Caco-2 (cell line): ENCODE data around the gene SYTL2. TPM values are rescaled to one million over a fixed set of nuclear protein-coding genes. Genes with fewer than 3 reads are reported as not detected.

ENCODE experiments used
- BruUV-seq: library from RNA; stranded (reverse); fragments of 400-500 nt; replicated peaks from 2 replicates; lab custom pipeline; 2021; lab: Mats Ljungman, UMichigan
- CTCF ChIA-PET: fragments of 300-600 bp; sonication (Branson Sonifier 250); formaldehyde crosslinking; loops from one replicate; lab custom pipeline; 2022; ENCODE audit warnings: antibody characterized with exemption; lab: Charles Lee
- POLR2A ChIA-PET: fragments of 300-600 bp; sonication (Branson Sonifier 250); formaldehyde crosslinking; loops from one replicate; lab custom pipeline; 2022; ENCODE audit warnings: antibody characterized with exemption; lab: Charles Lee
- DNase-seq, 2 experiments: peaks; one replicate each; pipeline versions ENCODE4 v3.0.0 to v3.0.0-alpha.2; 2020 to 2022
- H3K27me3 ChIP-seq: replicated peaks from 2 replicates; pipeline ENCODE4 v1.6.0; 2011; ENCODE audit warnings: low read length; ENCODE audit not compliant: control insufficient read depth, insufficient read depth
- H3K36me3 ChIP-seq: 2 replicates; pipeline ENCODE4 v1.5.1; 2011; ENCODE audit warnings: low read length; ENCODE audit not compliant: control insufficient read depth, insufficient read depth
- H3K4me1 ChIP-seq: fragments of 250-450 bp; sonication (Bioruptor Pico); 2 replicates; pipeline ENCODE4 v1.5.1; 2020; ENCODE audit warnings: mild to moderate bottlenecking
- H3K4me3 ChIP-seq: 2 replicates; pipeline ENCODE4 v1.5.1; 2011; ENCODE audit warnings: low read depth, mild to moderate bottlenecking, control low read depth, low read length
- H3K9me3 ChIP-seq: fragments of 250-450 bp; sonication (Bioruptor Pico); 2 replicates; pipeline ENCODE4 v1.5.1; 2020; ENCODE audit warnings: mild to moderate bottlenecking, moderate library complexity
- H3K27ac Mint-ChIP-seq: one replicate; pipeline ENCODE4 v1.8.0; 2022; ENCODE audit warnings: mixed read lengths; ENCODE audit not compliant: unreplicated experiment
- H3K27me3 Mint-ChIP-seq: one replicate; pipeline ENCODE4 v1.8.0; 2022; ENCODE audit warnings: mixed read lengths; ENCODE audit not compliant: insufficient read depth, unreplicated experiment
- H3K36me3 Mint-ChIP-seq: one replicate; pipeline ENCODE4 v1.8.0; 2022; ENCODE audit warnings: mild to moderate bottlenecking, mixed read lengths; ENCODE audit not compliant: insufficient read depth, unreplicated experiment
- H3K4me1 Mint-ChIP-seq: one replicate; pipeline ENCODE4 v1.8.0; 2022; ENCODE audit warnings: low read depth, mixed read lengths; ENCODE audit not compliant: unreplicated experiment
- H3K4me3 Mint-ChIP-seq: one replicate; pipeline ENCODE4 v1.8.0; 2022; ENCODE audit warnings: mild to moderate bottlenecking, moderate library complexity, mixed read lengths; ENCODE audit not compliant: unreplicated experiment
- H3K9me3 Mint-ChIP-seq: one replicate; pipeline ENCODE4 v1.8.0; 2022; ENCODE audit warnings: mixed read lengths; ENCODE audit not compliant: unreplicated experiment
- intact Hi-C: fragments of 100-400 bp; cut with micrococcal nuclease; formaldehyde crosslinking; loops from one replicate; pipeline ENCODE4 v1.10.0; 2022; ENCODE audit not compliant: unreplicated experiment
- total RNA-seq: library from RNA; stranded (reverse); gene quantifications from 2 replicates; pipeline ENCODE4 v1.2.3, GENCODE V29; 2022
- TF ChIP-seq, protein P1 (sequence below), 2 experiments: fragments of 200-600 bp in 1 of 2; IDR thresholded peaks; 1 replicate in 1 of 2; 2 replicates in 1 of 2; pipeline versions ENCODE4 v1.5.1 to v1.8.0; 2011 to 2022; ENCODE audit warnings: antibody characterized with exemption in 1 of 2, control low read depth in 1 of 2, inconsistent platforms in 1 of 2, low read depth in 1 of 2, low read length in 1 of 2, mild to moderate bottlenecking in 1 of 2, moderate library complexity in 1 of 2; ENCODE audit not compliant: insufficient read depth in 1 of 2, severe bottlenecking in 1 of 2, unreplicated experiment in 1 of 2

Gene SYTL2
- total RNA-seq, 1 experiment from 2014 or later = 110 TPM

DNA sequence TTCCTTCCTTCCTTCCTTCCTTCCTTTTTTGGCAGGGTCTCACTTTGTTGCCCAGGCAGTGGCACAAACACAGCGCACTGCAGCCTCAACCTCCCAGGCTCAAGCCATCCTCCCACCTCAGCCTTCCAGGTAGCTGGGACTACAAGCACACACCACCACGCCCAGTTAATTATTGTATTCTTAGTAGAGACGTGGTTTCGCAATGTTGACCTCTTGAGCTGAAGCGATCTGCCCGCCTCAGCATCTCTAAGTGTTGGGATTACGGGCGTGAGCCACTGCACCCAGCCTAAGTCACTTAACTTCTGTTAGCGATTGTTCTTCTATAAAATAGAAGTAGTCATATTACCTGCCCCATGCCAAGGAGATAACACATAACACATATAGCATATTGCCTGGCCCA lies 2.8 kb upstream of the SYTL2 start:
- CTCF ChIA-PET = interaction anchor here (1.4 to 2.9 kb wide), 2 partner anchors 12 to 18 kb away, joined by 3 to 17 read pairs; no protein-coding TSS in a partner anchor
- Mint-ChIP-seq H3K27ac (no peak overlapping the region), H3K27me3 (no peaks in the 10 kb centered on the region), H3K4me1 (peaks cover 45% of the 10 kb centered on the region), H3K4me3 (no peak overlapping the region), H3K36me3 (no peaks in the 10 kb centered on the region), H3K9me3 (no peaks in the 10 kb centered on the region)
- H3K4me3 ChIP-seq = no peak overlapping the region
- BruUV-seq = no TSS peak
- DNase-seq = peak; percentile 58 to 67
- intact Hi-C loops = loop anchor here (5.0 kb wide), 1 partner anchor 216 kb away; no protein-coding TSS in a partner anchor
- TF ChIP-seq, protein P1, sequence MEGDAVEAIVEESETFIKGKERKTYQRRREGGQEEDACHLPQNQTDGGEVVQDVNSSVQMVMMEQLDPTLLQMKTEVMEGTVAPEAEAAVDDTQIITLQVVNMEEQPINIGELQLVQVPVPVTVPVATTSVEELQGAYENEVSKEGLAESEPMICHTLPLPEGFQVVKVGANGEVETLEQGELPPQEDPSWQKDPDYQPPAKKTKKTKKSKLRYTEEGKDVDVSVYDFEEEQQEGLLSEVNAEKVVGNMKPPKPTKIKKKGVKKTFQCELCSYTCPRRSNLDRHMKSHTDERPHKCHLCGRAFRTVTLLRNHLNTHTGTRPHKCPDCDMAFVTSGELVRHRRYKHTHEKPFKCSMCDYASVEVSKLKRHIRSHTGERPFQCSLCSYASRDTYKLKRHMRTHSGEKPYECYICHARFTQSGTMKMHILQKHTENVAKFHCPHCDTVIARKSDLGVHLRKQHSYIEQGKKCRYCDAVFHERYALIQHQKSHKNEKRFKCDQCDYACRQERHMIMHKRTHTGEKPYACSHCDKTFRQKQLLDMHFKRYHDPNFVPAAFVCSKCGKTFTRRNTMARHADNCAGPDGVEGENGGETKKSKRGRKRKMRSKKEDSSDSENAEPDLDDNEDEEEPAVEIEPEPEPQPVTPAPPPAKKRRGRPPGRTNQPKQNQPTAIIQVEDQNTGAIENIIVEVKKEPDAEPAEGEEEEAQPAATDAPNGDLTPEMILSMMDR (IDR thresholded peaks at IDR 0.05; ENCODE audit: insufficient read depth in 1 of 2, low read depth in 1 of 2, low read length in 1 of 2, severe bottlenecking in 1 of 2, unreplicated experiment in 1 of 2) = no peak
- H3K36me3 ChIP-seq = no peaks in the 10 kb centered on the region
- peaks cover 29% of the 10 kb centered on the region for H3K4me1 ChIP-seq
- POLR2A ChIA-PET = interaction anchor here (0.6 kb wide), 1 partner anchor 53 kb away, joined by 3 read pairs; no protein-coding TSS in a partner anchor
- no peaks in the 10 kb centered on the region for H3K9me3 ChIP-seq
- H3K27me3 ChIP-seq = no peaks in the 10 kb centered on the region

- no peak for DNase-seq
- ChIA-PET CTCF (interaction anchor here (3.4 kb wide), 1 partner anchor 43 kb away, joined by 11 read pairs; the partner anchor contains the start of gene CCDC83), POLR2A (no interaction called here)
- Histone ChIP-seq H3K4me1 (peaks cover 29% of the 10 kb centered on the region), H3K27me3 (no peaks in the 10 kb centered on the region), H3K36me3 (no peaks in the 10 kb centered on the region), H3K4me3 (peak overlapping the region; percentile 91), H3K9me3 (no peaks in the 10 kb centered on the region)
- Mint-ChIP-seq H3K9me3 (no peaks in the 10 kb centered on the region), H3K27ac (peak overlapping the region; percentile 14), H3K27me3 (no peaks in the 10 kb centered on the region), H3K4me3 (peak overlapping the region; percentile 80), H3K36me3 (no peaks in the 10 kb centered on the region), H3K4me1 (peaks cover 46% of the 10 kb centered on the region)
- TF ChIP-seq, protein P1 (IDR thresholded peaks at IDR 0.05; ENCODE audit: insufficient read depth in 1 of 2, low read depth in 1 of 2, low read length in 1 of 2, severe bottlenecking in 1 of 2, unreplicated experiment in 1 of 2) = no peak
- intact Hi-C loops = loop anchor here (1.0 to 5.0 kb wide), 5 partner anchors 20 to 214 kb away; partner anchors contain the start of gene CCDC83
- BruUV-seq = no TSS peak
These were observed 683 bp upstream of the SYTL2 start for GRCh38 chr11:85811624-85812023.

DNA sequence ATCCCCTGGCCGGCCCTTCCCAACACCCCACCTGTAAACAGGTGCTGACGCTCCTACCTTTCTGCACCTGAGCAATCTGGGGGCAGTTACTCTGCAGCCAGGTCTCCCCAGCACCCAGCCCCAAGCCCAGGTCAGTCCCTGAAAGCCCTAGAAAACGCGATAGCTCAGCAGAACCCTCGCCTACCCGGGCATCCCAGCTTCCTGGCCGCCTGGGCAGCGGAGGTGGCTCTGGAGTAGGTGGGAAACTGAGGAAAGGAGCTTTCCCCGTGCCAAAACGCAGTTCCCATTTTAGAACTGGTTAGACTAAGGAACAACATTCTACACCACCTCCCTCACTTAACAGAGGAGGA lies 445 bp downstream of the SYTL2 start:
- CTCF ChIA-PET = interaction anchor here (0.6 to 3.4 kb wide), 9 partner anchors 12 to 420 kb away, joined by 3 to 46 read pairs (median 6); partner anchors contain the start of genes CCDC83 and CCDC89
- no peaks in the 10 kb centered on the region for H3K36me3 ChIP-seq
- POLR2A ChIA-PET = interaction anchor here (1.0 to 1.6 kb wide), 2 partner anchors 15 to 145 kb away, joined by 4 to 5 read pairs; partner anchors contain the start of gene CREBZF

More for the DNA sequence above, 445 bp downstream of the SYTL2 start:
- TSS peak; percentile 23 for BruUV-seq
- intact Hi-C loops = loop anchor here (1.0 to 5.0 kb wide), 7 partner anchors 16 to 213 kb away; partner anchors contain the start of gene CCDC83
- peak in 1 of 2 experiments; percentile 46 for DNase-seq
- H3K9me3 Mint-ChIP-seq = no peaks in the 10 kb centered on the region
- TF ChIP-seq, protein P1 (IDR thresholded peaks at IDR 0.05; ENCODE audit: insufficient read depth in 1 of 2, low read depth in 1 of 2, low read length in 1 of 2, severe bottlenecking in 1 of 2, unreplicated experiment in 1 of 2) = no peak
- H3K9me3 ChIP-seq = no peaks in the 10 kb centered on the region
- H3K36me3 Mint-ChIP-seq = no peaks in the 10 kb centered on the region
- peaks cover 54% of the 10 kb centered on the region for H3K4me1 Mint-ChIP-seq
- H3K27me3 ChIP-seq = no peaks in the 10 kb centered on the region
- peak overlapping the region; percentile 91 for H3K4me3 ChIP-seq
- no peaks in the 10 kb centered on the region for H3K27me3 Mint-ChIP-seq
- H3K27ac Mint-ChIP-seq = peak overlapping the region; percentile 44
- H3K4me3 Mint-ChIP-seq = peak overlapping the region; percentile 80
- peaks cover 29% of the 10 kb centered on the region for H3K4me1 ChIP-seq
